ENCODE data around the gene NUP37.

GRCh38 chr12:102064476-102064875 is 55.4 kb downstream of the NUP37 start:
- TF ChIP-seq POLR2AphosphoS5 (IDR thresholded peaks at IDR 0.05) (no peak), CTCF (IDR thresholded peaks at IDR 0.05) (no peak), POLR2A (IDR thresholded peaks at IDR 0.05) (no peak)
